Fibroblast of lung (primary cell): ENCODE data around the gene PTPRF.

Experiments used
- CTCF ChIP-seq, 2 donors: IDR thresholded peaks in 1 of 2; conservative IDR thresholded peaks in 1 of 2; 1 replicate in 1 of 2; 2 replicates in 1 of 2; pipeline ENCODE4 v1.5.1; 2011 to 2012; ENCODE audit warnings: low read length in 2 of 2, control low read depth in 1 of 2, inconsistent platforms in 1 of 2, low read depth in 1 of 2, mild to moderate bottlenecking in 1 of 2
- EZH2 ChIP-seq: IDR thresholded peaks from 2 replicates; pipeline ENCODE4 v1.5.1; 2012; ENCODE audit warnings: low read length, control low read depth, mild to moderate bottlenecking; ENCODE audit errors: missing control alignments

DNA sequence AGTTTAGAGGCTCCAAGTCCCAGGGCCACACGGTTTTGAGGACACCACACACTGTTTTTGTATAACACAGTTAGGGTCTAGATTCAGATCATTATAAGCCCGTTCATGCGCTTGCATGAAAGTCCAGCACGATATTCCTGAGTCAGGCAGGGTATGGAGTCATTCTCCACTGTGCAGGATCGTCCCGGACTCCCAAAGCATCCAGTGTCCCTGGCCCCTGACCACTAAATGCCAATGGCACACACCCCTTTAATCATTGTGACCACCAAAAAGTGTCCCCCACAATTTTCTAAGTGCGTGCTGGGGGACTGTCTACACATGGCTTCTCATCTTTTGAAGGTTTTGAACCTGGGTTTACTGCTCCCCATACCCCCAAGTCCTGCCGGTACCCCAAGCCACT, 27.1 kb upstream of the PTPRF start:
- TF ChIP-seq EZH2: no peak
- TF ChIP-seq CTCF (conservative IDR thresholded peaks at IDR 0.05 in 1 of 2, IDR thresholded peaks at IDR 0.05 in 1 of 2; ENCODE audit: low read depth in 1 of 2, low read length in 2 of 2): no peak
